GM23338 (cell line): Measurements from ENCODE around the gene ANKRD23. TPM values are rescaled to one million over a fixed set of nuclear protein-coding genes. Genes with fewer than 3 reads are reported as not detected.

Experiments used
- ATAC-seq: fragments of 200-7000 bp; cut with Tn5 transposase; 3 replicates; pipeline ENCODE4 v1.9.1; 2020
- DNase-seq: peaks from one replicate; pipeline ENCODE4 v3.0.0-alpha.2; 2015; ENCODE audit warnings: low spot score
- H2AFZ ChIP-seq: fragments of 200-600 bp; sonication (generic); 2 replicates; pipeline ENCODE4 v1.8.0; 2016; ENCODE audit warnings: antibody characterized with exemption, mild to moderate bottlenecking, moderate library complexity
- H3F3A ChIP-seq: fragments of 200-600 bp; sonication (generic); replicated peaks from 2 replicates; pipeline ENCODE4 v1.8.0; 2017; ENCODE audit warnings: antibody characterized with exemption, mixed run types, low read depth
- H3K27ac ChIP-seq: fragments of 200-600 bp; sonication (generic); 2 replicates; pipeline ENCODE4 v1.6.1; 2016; ENCODE audit warnings: low read depth
- H3K27me3 ChIP-seq: fragments of 200-600 bp; sonication (generic); 2 replicates; pipeline ENCODE4 v1.8.0; 2016; ENCODE audit warnings: mild to moderate bottlenecking, mixed run types, moderate library complexity; ENCODE audit not compliant: insufficient read depth
- H3K36me3 ChIP-seq: fragments of 200-600 bp; sonication (generic); 2 replicates; pipeline ENCODE4 v1.8.0; 2016; ENCODE audit warnings: mild to moderate bottlenecking; ENCODE audit not compliant: insufficient read depth
- H3K4me1 ChIP-seq: fragments of 200-600 bp; sonication (generic); 2 replicates; pipeline ENCODE4 v1.8.0; 2016; ENCODE audit warnings: mild to moderate bottlenecking, moderate library complexity; ENCODE audit not compliant: insufficient read depth
- H3K4me2 ChIP-seq: fragments of 200-600 bp; sonication (generic); 2 replicates; pipeline ENCODE4 v1.7.1; 2017; ENCODE audit warnings: mixed run types
- H3K4me3 ChIP-seq: fragments of 200-600 bp; sonication (generic); 2 replicates; pipeline ENCODE4 v1.6.1; 2016; ENCODE audit warnings: mixed run types
- H3K79me2 ChIP-seq: fragments of 200-600 bp; sonication (generic); replicated peaks from 2 replicates; pipeline ENCODE4 v1.8.0; 2017; ENCODE audit warnings: mild to moderate bottlenecking; ENCODE audit not compliant: insufficient read depth
- H3K9me2 ChIP-seq: fragments of 200-600 bp; sonication (generic); 2 replicates; pipeline ENCODE4 v1.8.0; 2017; ENCODE audit not compliant: insufficient read depth
- H4K20me1 ChIP-seq: fragments of 200-600 bp; sonication (generic); replicated peaks from 2 replicates; pipeline ENCODE4 v1.8.0; 2017; ENCODE audit warnings: mild to moderate bottlenecking; ENCODE audit not compliant: insufficient read depth
- H3K27ac Mint-ChIP-seq: 2 replicates; pipeline ENCODE4 v1.8.0; 2020; ENCODE audit warnings: inconsistent platforms, mild to moderate bottlenecking, moderate library complexity, mixed read lengths
- H3K27me3 Mint-ChIP-seq: 3 replicates; pipeline ENCODE4 v1.8.0; 2022; ENCODE audit warnings: low read depth, mild to moderate bottlenecking, moderate library complexity, mixed read lengths, inconsistent platforms; ENCODE audit not compliant: insufficient read depth, poor library complexity
- H3K36me3 Mint-ChIP-seq: 3 replicates; pipeline ENCODE4 v1.8.0; 2021; ENCODE audit warnings: low read depth, mild to moderate bottlenecking, inconsistent platforms, moderate library complexity, mixed read lengths
- H3K4me1 Mint-ChIP-seq: 3 replicates; pipeline ENCODE4 v1.8.0; 2020; ENCODE audit warnings: mild to moderate bottlenecking, inconsistent platforms, mixed read lengths
- H3K4me3 Mint-ChIP-seq: 3 replicates; pipeline ENCODE4 v1.8.0; 2021; ENCODE audit warnings: moderate library complexity, mild to moderate bottlenecking, inconsistent platforms, mixed read lengths
- H3K9me3 Mint-ChIP-seq: 3 replicates; pipeline ENCODE4 v1.8.0; 2020; ENCODE audit warnings: moderate library complexity, mild to moderate bottlenecking, inconsistent platforms, mixed read lengths
- CREB1 ChIP-seq: fragments of 250-450 bp; sonication (Bioruptor Pico); IDR thresholded peaks from 2 replicates; pipeline ENCODE4 v1.5.0; 2020; ENCODE audit warnings: low read depth, mild to moderate bottlenecking, moderate library complexity
- CTCF ChIP-seq, 2 experiments: fragments of 200-600 bp in 1 of 2; sonication (generic) in 1 of 2; conservative IDR thresholded peaks; 2 replicates each; pipeline versions ENCODE4 v1.5.1 to v1.6.1; 2016 to 2017; ENCODE audit warnings: antibody characterized with exemption in 2 of 2, low read depth in 2 of 2, mild to moderate bottlenecking in 2 of 2, moderate library complexity in 1 of 2
- EZH2 ChIP-seq: fragments of 200-600 bp; sonication (generic); IDR thresholded peaks from one replicate; pipeline ENCODE4 v1.8.0; 2017; ENCODE audit warnings: antibody characterized with exemption, mild to moderate bottlenecking, low read depth; ENCODE audit not compliant: unreplicated experiment
- EZH2phosphoT487 ChIP-seq: fragments of 200-600 bp; sonication (generic); IDR thresholded peaks from one replicate; pipeline ENCODE4 v1.8.1; 2018; ENCODE audit warnings: antibody characterized with exemption; ENCODE audit not compliant: unreplicated experiment
- JUNB ChIP-seq: IDR thresholded peaks from one replicate; pipeline ENCODE4 v1.6.1; 2016; ENCODE audit warnings: antibody characterized with exemption; ENCODE audit not compliant: unreplicated experiment
- NANOG ChIP-seq: IDR thresholded peaks from 2 replicates; pipeline ENCODE4 v1.6.1; 2016; ENCODE audit warnings: antibody characterized with exemption, borderline replicate concordance
- POLR2AphosphoS5 ChIP-seq: IDR thresholded peaks from 2 replicates; pipeline ENCODE4 v1.6.1; 2016; ENCODE audit warnings: antibody characterized with exemption, low read depth
- REST ChIP-seq: IDR thresholded peaks from one replicate; pipeline ENCODE4 v1.6.1; 2018; ENCODE audit warnings: antibody characterized with exemption; ENCODE audit not compliant: unreplicated experiment
- STAT1 ChIP-seq: IDR thresholded peaks from one replicate; pipeline ENCODE4 v1.6.1; 2016; ENCODE audit warnings: antibody characterized with exemption; ENCODE audit not compliant: unreplicated experiment
- ZNF114 ChIP-seq: fragments of 250-450 bp; sonication (Bioruptor Pico); IDR thresholded peaks from 2 replicates; pipeline ENCODE4 v1.5.0; 2020; ENCODE audit warnings: mild to moderate bottlenecking, moderate library complexity
- ZNF331 ChIP-seq: fragments of 250-450 bp; sonication (Bioruptor Pico); IDR thresholded peaks from 2 replicates; pipeline ENCODE4 v1.5.0; 2020; ENCODE audit warnings: low read depth, mild to moderate bottlenecking, moderate library complexity
- polyA plus RNA-seq: library from polyadenylated mRNA; unstranded; fragments of >200 nt; fragmentation: Nextera tagmentation; extraction: Ambion mirVana; gene quantifications from 2 replicates; pipeline ENCODE4 v1.2.1, GENCODE V29; 2016
- total RNA-seq: library from RNA; depleted of rRNA; stranded (reverse); fragments of >200 nt; shearing (Covaris generic); gene quantifications from 2 replicates; pipeline ENCODE4 v1.2.3, GENCODE V29; 2014
- TF ChIP-seq, protein P1 (sequence below): IDR thresholded peaks from 2 replicates; pipeline ENCODE4 v1.6.1; 2016; ENCODE audit warnings: antibody characterized with exemption

Gene ANKRD23
- total and polyA plus RNA-seq, 2 experiments from 2014 or later = 4.0 to 5.0 TPM

GRCh38 chr2:96874198-96874831, 30.5 kb upstream of the ANKRD23 start:
- no peaks in the 10 kb centered on the region for H3K36me3 ChIP-seq
- H3K4me2 ChIP-seq = peak overlapping the region; percentile 65
- TF ChIP-seq EZH2 (no peak), NANOG (no peak), REST (no peak)
- Mint-ChIP-seq H3K4me3 (no peak overlapping the region), H3K27ac (no peak overlapping the region), H3K4me1 (peaks cover 65% of the 10 kb centered on the region), H3K9me3 (no peaks in the 10 kb centered on the region), H3K36me3 (peaks cover 5% of the 10 kb centered on the region; the same call in 1 of the 3 replicates), H3K27me3 (peaks cover 31% of the 10 kb centered on the region)
- H3K79me2 ChIP-seq = no peaks in the 10 kb centered on the region; the same call in 1 of the 2 replicates
- H4K20me1 ChIP-seq = no peaks in the 10 kb centered on the region
- 0 out of 2 replicates have a peak overlapping the region, but pooled peaks have one; percentile 59 for H3K27ac ChIP-seq
- DNase-seq = peak; percentile 35
- H3K27me3 ChIP-seq = no peaks in the 10 kb centered on the region
- no peak overlapping the region; the same call in 1 of the 2 replicates for H3K4me3 ChIP-seq
- H3K9me2 ChIP-seq = no peaks in the 10 kb centered on the region
- ATAC-seq = peak; percentile 1; the same call in 1 of the 3 replicates
- H3F3A ChIP-seq = 0 out of 2 replicates have a peak, but pooled peaks cover 12% of the 10 kb centered on the region
- peaks cover 48% of the 10 kb centered on the region for H3K4me1 ChIP-seq
- H2AFZ ChIP-seq = no peak overlapping the region

DNA sequence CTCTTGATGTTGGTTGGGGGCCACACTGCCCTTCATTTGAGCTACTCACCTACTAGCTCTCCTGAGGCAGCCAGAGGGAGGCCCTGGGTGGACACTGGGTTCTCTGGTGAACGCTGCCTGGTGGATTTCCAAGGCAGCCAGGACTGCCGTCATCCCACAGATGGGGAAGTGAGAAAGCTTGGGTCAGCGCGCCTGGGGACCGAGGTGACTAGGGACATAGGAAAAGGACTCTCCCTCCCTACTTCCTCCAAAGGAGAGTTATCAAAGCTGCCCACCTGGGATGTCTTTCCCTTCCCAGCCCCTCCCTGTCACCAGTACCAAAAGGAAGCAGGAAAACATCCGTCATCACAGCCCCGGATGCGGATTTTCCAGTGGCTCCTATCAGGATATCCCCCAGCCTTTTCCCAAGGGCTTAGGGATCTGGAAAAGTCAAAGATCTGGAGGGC, 29.9 kb upstream of the ANKRD23 start:
- Histone ChIP-seq H2AFZ (no peak overlapping the region), H4K20me1 (no peaks in the 10 kb centered on the region), H3K36me3 (no peaks in the 10 kb centered on the region), H3F3A (0 out of 2 replicates have a peak, but pooled peaks cover 12% of the 10 kb centered on the region), H3K4me3 (no peak overlapping the region), H3K27ac (0 out of 2 replicates have a peak overlapping the region, but pooled peaks have one; percentile 59), H3K27me3 (no peaks in the 10 kb centered on the region), H3K79me2 (peaks cover 4% of the 10 kb centered on the region), H3K4me2 (peak overlapping the region; percentile 65), H3K9me2 (no peaks in the 10 kb centered on the region), H3K4me1 (peaks cover 48% of the 10 kb centered on the region)
- DNase-seq (no peak), ATAC-seq (no peak)
- Mint-ChIP-seq H3K27me3 (peaks cover 31% of the 10 kb centered on the region), H3K4me3 (no peak overlapping the region; the same call in 2 of the 3 replicates), H3K36me3 (peaks cover 5% of the 10 kb centered on the region; the same call in 1 of the 3 replicates), H3K9me3 (no peaks in the 10 kb centered on the region), H3K4me1 (peaks cover 63% of the 10 kb centered on the region), H3K27ac (no peak overlapping the region)
- TF ChIP-seq CTCF (conservative IDR thresholded peaks at IDR 0.05; ENCODE audit: low read depth in 2 of 2) (no peak), EZH2phosphoT487 (no peak), ZNF331 (no peak), JUNB (no peak), NANOG (no peak), ZNF114 (CRISPR knock-in tag) (no peak), POLR2AphosphoS5 (no peak), EZH2 (no peak), STAT1 (no peak), CREB1 (CRISPR knock-in tag) (no peak), REST (no peak)
- TF ChIP-seq, protein P1, sequence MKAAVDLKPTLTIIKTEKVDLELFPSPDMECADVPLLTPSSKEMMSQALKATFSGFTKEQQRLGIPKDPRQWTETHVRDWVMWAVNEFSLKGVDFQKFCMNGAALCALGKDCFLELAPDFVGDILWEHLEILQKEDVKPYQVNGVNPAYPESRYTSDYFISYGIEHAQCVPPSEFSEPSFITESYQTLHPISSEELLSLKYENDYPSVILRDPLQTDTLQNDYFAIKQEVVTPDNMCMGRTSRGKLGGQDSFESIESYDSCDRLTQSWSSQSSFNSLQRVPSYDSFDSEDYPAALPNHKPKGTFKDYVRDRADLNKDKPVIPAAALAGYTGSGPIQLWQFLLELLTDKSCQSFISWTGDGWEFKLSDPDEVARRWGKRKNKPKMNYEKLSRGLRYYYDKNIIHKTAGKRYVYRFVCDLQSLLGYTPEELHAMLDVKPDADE = no peak
